HEK293T (cell line): ENCODE data around the gene BFSP2.

Experiments used
- ARNT ChIP-seq: fragments of 450-650 bp; IDR thresholded peaks from 2 replicates; pipeline ENCODE4 v1.6.1; 2017; ENCODE audit warnings: mild to moderate bottlenecking
- TARDBP ChIP-seq: fragments of 450-650 bp; IDR thresholded peaks from 2 replicates; pipeline ENCODE4 v1.6.1; 2016
- ZNF384 ChIP-seq: fragments of 450-650 bp; IDR thresholded peaks from 2 replicates; pipeline ENCODE4 v1.6.1; 2016

- TF ChIP-seq ARNT (no peak), TARDBP (no peak), ZNF384 (no peak)
These were observed 38.4 kb upstream of the BFSP2 start for GRCh38 chr3:133361435-133361834.
